Measurements from ENCODE around the gene POU2AF2. TPM values are rescaled to one million over a fixed set of nuclear protein-coding genes. Genes with fewer than 3 reads are reported as not detected.
"Not testable (repeated sequence)": the region's sequence is repeated elsewhere in the genome, so short reads cannot be mapped to it uniquely, and the experiment has no call there.

The POU2AF2 gene
- polyA plus RNA-seq, 3 donors: not detected

- no peak for DNase-seq (ENCODE audit: low read depth in 3 of 3, low spot score in 2 of 3)
Measured at GRCh38 chr11:111301004-111301841, 55.7 kb downstream of the POU2AF2 start.

- DNase-seq (ENCODE audit: low read depth in 3 of 3, low spot score in 2 of 3): no peak
Measured at GRCh38 chr11:111301842-111302118, 56.3 kb downstream of the POU2AF2 start.

- no peak for DNase-seq (ENCODE audit: low read depth in 3 of 3, low spot score in 2 of 3)
Measured at GRCh38 chr11:111302298-111302697, 56.8 kb downstream of the POU2AF2 start.

- no peak for DNase-seq (ENCODE audit: low read depth in 3 of 3, low spot score in 2 of 3)
Measured at GRCh38 chr11:111303461-111303860, 57.9 kb downstream of the POU2AF2 start.

- no peak for DNase-seq (ENCODE audit: low read depth in 3 of 3, low spot score in 2 of 3)
Measured at GRCh38 chr11:111305162-111305802, 59.8 kb downstream of the POU2AF2 start.

- DNase-seq (ENCODE audit: low read depth in 3 of 3, low spot score in 2 of 3): no peak
Measured at GRCh38 chr11:111305876-111306275, 60.4 kb downstream of the POU2AF2 start.

- no peak for DNase-seq (ENCODE audit: low read depth in 3 of 3, low spot score in 2 of 3)
Measured at GRCh38 chr11:111306321-111306720, 60.8 kb downstream of the POU2AF2 start.

GRCh38 chr11:111307472-111308108, 62.1 kb downstream of the POU2AF2 start:
- no peak for DNase-seq (ENCODE audit: low read depth in 3 of 3, low spot score in 2 of 3)

- DNase-seq (ENCODE audit: low read depth in 3 of 3, low spot score in 2 of 3): no peak
Measured at GRCh38 chr11:111308140-111308539, 62.6 kb downstream of the POU2AF2 start.

- no peak for DNase-seq (ENCODE audit: low read depth in 3 of 3, low spot score in 2 of 3)
Measured at GRCh38 chr11:111309215-111309915, 63.8 kb downstream of the POU2AF2 start.

- no peak for DNase-seq (ENCODE audit: low read depth in 3 of 3, low spot score in 2 of 3)
Measured at GRCh38 chr11:111310088-111310487, 64.6 kb downstream of the POU2AF2 start.

GRCh38 chr11:111310723-111311122, 65.2 kb downstream of the POU2AF2 start:
- DNase-seq (ENCODE audit: low read depth in 3 of 3, low spot score in 2 of 3): no peak

GRCh38 chr11:111312076-111312475, 66.6 kb downstream of the POU2AF2 start:
- no peak for DNase-seq (ENCODE audit: low read depth in 3 of 3, low spot score in 2 of 3)

GRCh38 chr11:111319296-111319695, 73.8 kb downstream of the POU2AF2 start:
- DNase-seq (ENCODE audit: low read depth in 3 of 3, low spot score in 2 of 3): no peak

- DNase-seq (ENCODE audit: low read depth in 3 of 3, low spot score in 2 of 3): not testable (repeated sequence)
Measured at GRCh38 chr11:111320199-111320598, 74.7 kb downstream of the POU2AF2 start.

- no peak for DNase-seq (ENCODE audit: low read depth in 3 of 3, low spot score in 2 of 3)
Measured at GRCh38 chr11:111320728-111321568, 75.4 kb downstream of the POU2AF2 start.

GRCh38 chr11:111322534-111322933, 77.0 kb downstream of the POU2AF2 start:
- DNase-seq (ENCODE audit: low read depth in 3 of 3, low spot score in 2 of 3): no peak

GRCh38 chr11:111324277-111324720, 78.8 kb downstream of the POU2AF2 start:
- no peak for DNase-seq (ENCODE audit: low read depth in 3 of 3, low spot score in 2 of 3)

- no peak for DNase-seq (ENCODE audit: low read depth in 3 of 3, low spot score in 2 of 3)
Measured at GRCh38 chr11:111325259-111325658, 79.7 kb downstream of the POU2AF2 start.

GRCh38 chr11:111326824-111327223, 81.3 kb downstream of the POU2AF2 start:
- DNase-seq (ENCODE audit: low read depth in 3 of 3, low spot score in 2 of 3): no peak

Measured in right renal cortex interstitium (tissue), 3 donors.